ENCODE results near the gene NCBP3. TPM values are rescaled to one million over a fixed set of nuclear protein-coding genes. Genes with fewer than 3 reads are reported as not detected.

NCBP3 gene
- total and polyA plus RNA-seq, 2 of the 4 experiments (the other 2 are of a cell fraction) = 10.8 to 13.5 TPM

GRCh38 chr17:3809135-3809534, 36.9 kb downstream of the NCBP3 start:
- DNase-seq (no peak), ATAC-seq (ENCODE audit: low read depth) (no peak)
- WGBS, 2 experiments (ENCODE audit: extremely low coverage in 2 of 2, insufficient read length in 1 of 2) = no CpG with 5 or more reads among the region's 4 CpGs
- Histone ChIP-seq H2BK5ac (ENCODE audit: low read depth, low read length, poor library complexity, severe bottlenecking) (no peak overlapping the region), H2BK15ac (ENCODE audit: low read depth, low read length) (no peak overlapping the region), H3K14ac (replicated peaks; ENCODE audit: low read depth, low read length) (no peak overlapping the region), H3K36me3 (ENCODE audit: control insufficient read depth, insufficient read depth, low read length) (peaks cover 38% of the 10 kb centered on the region), H3K23ac (ENCODE audit: low read depth, low read length) (no peak overlapping the region), H3K9ac (ENCODE audit: low read depth, low read length) (no peak overlapping the region), H3K4me1 (ENCODE audit: control insufficient read depth, insufficient read depth, low read length) (peaks cover 2% of the 10 kb centered on the region; the same call in 1 of the 2 replicates), H3K9me3 (ENCODE audit: control insufficient read depth, insufficient read depth, low read length) (no peaks in the 10 kb centered on the region), H2BK120ac (ENCODE audit: low read depth, low read length) (no peak overlapping the region), H2AK5ac (ENCODE audit: low read depth, low read length) (no peak overlapping the region), H4K91ac (ENCODE audit: insufficient read depth, low read depth, low read length) (no peak overlapping the region), H2BK20ac (ENCODE audit: low read depth, low read length) (no peak overlapping the region), H3K4me3 (ENCODE audit: insufficient read depth, low read depth, low read length) (no peak overlapping the region), H3K27me3 (ENCODE audit: control insufficient read depth, insufficient read depth, low read length) (no peaks in the 10 kb centered on the region), H4K20me1 (ENCODE audit: insufficient read depth, low read length) (no peaks in the 10 kb centered on the region; the same call in 1 of the 2 replicates), H3K27ac (ENCODE audit: insufficient read depth, low read length) (no peak overlapping the region), H3K56ac (ENCODE audit: extremely low read depth, insufficient read depth, low read length) (no peak overlapping the region), H3K18ac (ENCODE audit: low read depth, low read length) (no peak overlapping the region), H3K4ac (ENCODE audit: low read depth, low read length) (no peak overlapping the region), H3K9me1 (ENCODE audit: insufficient read depth, low read length) (peaks cover 3% of the 10 kb centered on the region), H3K4me2 (ENCODE audit: low read depth, low read length) (no peak overlapping the region), H2AK9ac (replicated peaks; ENCODE audit: low read depth, low read length, poor library complexity) (no peak overlapping the region), H4K5ac (ENCODE audit: low read depth, low read length) (no peak overlapping the region), H3K79me1 (ENCODE audit: low read depth in 1 of 2, low read length in 2 of 2) (peaks cover 3 to 10% of the 10 kb centered on the region in 2 experiments; a peak in 3 of 4 replicates), H2AFZ (replicated peaks; ENCODE audit: low read length, poor library complexity) (no peak overlapping the region), H4K8ac (ENCODE audit: low read depth in 2 of 2, low read length in 2 of 2) (no peak overlapping the region)
- in situ Hi-C loops (cut with MboI; ENCODE audit: low sequenced_read_pairs) = loop anchor here (25.0 kb wide), 1 partner anchor 772 kb away; no protein-coding TSS in a partner anchor
- POLR2A ChIA-PET (ENCODE audit: unreplicated experiment) = no interaction called here
- dilution Hi-C loops (cut with HindIII; ENCODE audit: low sequenced_read_pairs, unreplicated experiment) = no loop called here
- CTCF ChIA-PET = no interaction called here
- BruUV-seq (replicated peaks) = no TSS peak
- intact Hi-C loops (cut with micrococcal nuclease) = no loop called here
- TF ChIP-seq MAFK (IDR thresholded peaks at IDR 0.05; ENCODE audit: low read depth, low read length) = peak; percentile 47; the same call in 1 of the 2 replicates
- TF ChIP-seq RAD21 (IDR thresholded peaks at IDR 0.05; ENCODE audit: low read length) = no peak
- TF ChIP-seq NFE2L2 (IDR thresholded peaks at IDR 0.05; ENCODE audit: low read depth, low read length) = peak; percentile 79

All from IMR-90 (cell line).